Stimulated activated CD4-positive, alpha-beta T cell treated with anti-CD3 and anti-CD28 coated beads, TNF-alpha, amount 100 ng/mL, for 48 hours (primary cell): ENCODE results near the gene MUC12.
A peak's percentile ranks its signal among the peaks of the same experiment; 100 is the strongest.
"Not testable (repeated sequence)": the region's sequence is repeated elsewhere in the genome, so short reads cannot be mapped to it uniquely, and the experiment has no call there.

Source experiments
- DNase-seq, 3 donors: peaks; one replicate each; pipeline ENCODE4 v3.0.0-alpha.2; 2020; ENCODE audit warnings: low read depth in 3 of 3

Gene MUC12

GRCh38 chr7:100985033-100985797 is 15.8 kb downstream of the MUC12 start:
- not testable (repeated sequence) for DNase-seq

DNA sequence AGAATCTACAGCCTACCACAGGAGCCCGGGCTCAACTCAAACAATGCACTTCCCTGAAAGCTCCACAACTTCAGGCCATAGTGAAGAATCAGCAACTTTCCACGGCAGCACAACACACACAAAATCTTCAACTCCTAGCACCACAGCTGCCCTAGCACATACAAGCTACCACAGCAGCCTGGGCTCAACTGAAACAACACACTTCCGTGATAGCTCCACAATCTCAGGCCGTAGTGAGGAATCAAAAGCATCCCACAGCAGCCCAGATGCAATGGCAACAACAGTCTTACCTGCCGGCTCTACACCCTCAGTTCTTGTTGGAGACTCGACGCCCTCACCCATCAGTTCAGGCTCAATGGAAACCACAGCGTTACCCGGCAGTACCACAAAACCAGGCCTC is 22.3 kb downstream of the MUC12 start:
- DNase-seq, result no peak

- DNase-seq, result not testable (repeated sequence)
These were observed 22.9 kb downstream of the MUC12 start for GRCh38 chr7:100992280-100992679.

DNA sequence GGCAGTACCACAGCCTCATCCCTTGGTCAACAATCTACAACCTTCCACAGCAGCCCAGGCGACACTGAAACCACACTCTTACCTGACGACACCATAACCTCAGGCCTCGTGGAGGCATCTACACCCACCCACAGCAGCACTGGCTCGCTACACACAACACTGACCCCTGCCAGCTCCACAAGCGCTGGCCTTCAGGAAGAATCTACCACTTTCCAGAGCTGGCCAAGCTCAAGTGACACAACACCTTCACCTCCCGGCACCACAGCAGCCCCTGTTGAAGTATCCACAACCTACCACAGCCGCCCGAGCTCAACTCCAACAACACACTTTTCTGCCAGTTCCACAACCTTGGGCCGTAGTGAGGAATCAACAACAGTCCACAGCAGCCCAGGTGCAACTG is 25.3 kb downstream of the MUC12 start:
- not testable (repeated sequence) for DNase-seq

GRCh38 chr7:100998530-100998929 is 29.2 kb downstream of the MUC12 start:
- not testable (repeated sequence) for DNase-seq

GRCh38 chr7:100999334-100999733 is 30.0 kb downstream of the MUC12 start:
- DNase-seq, result not testable (repeated sequence)

- not testable (repeated sequence) for DNase-seq
These were observed 30.7 kb downstream of the MUC12 start for GRCh38 chr7:101000025-101000424.

GRCh38 chr7:101002333-101002732 is 33.0 kb downstream of the MUC12 start:
- DNase-seq, result not testable (repeated sequence)

DNA sequence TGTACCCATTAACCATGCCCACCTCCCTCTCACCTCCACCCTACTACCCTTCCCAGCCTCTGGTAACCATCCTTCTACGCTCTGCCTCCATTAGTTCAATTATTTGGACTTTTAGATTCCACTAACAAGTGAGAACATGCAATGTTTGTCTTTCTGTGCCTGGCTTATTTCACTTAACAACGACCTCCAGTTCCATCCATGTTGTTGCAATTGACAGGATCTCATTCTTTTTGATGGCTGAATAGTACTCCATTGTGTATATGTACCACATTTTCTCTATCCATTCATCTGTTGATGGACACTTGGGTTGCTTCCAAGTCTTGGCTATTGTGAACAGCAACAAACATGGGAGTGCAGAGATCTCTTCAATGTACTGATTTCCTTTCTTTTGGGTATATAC is 38.0 kb downstream of the MUC12 start:
- DNase-seq, result not testable (repeated sequence)

GRCh38 chr7:101009629-101010028 is 40.3 kb downstream of the MUC12 start:
- DNase-seq, result no peak

DNA sequence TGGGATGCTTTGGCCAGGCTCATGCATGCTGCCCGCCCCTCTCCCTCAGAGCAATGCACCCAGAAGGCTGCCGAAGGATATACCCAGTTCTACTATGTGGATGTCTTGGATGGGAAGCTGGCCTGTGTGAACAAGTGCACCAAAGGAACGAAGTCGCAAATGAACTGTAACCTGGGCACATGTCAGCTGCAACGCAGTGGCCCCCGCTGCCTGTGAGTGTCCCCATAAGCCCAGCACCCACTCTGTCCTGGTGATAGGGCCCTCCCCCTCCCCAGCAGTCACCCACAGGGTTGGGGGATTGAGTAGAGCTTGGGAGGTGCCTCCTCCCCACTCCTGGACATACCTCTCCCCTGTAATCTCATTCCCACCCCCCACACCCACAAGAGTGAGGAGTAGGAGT is 43.6 kb downstream of the MUC12 start:
- no peak for DNase-seq

GRCh38 chr7:101015626-101016025 is 46.3 kb downstream of the MUC12 start:
- no peak for DNase-seq

GRCh38 chr7:101017064-101017777 is 47.9 kb downstream of the MUC12 start:
- peak; percentile 37 to 57 (median 53) for DNase-seq

DNA sequence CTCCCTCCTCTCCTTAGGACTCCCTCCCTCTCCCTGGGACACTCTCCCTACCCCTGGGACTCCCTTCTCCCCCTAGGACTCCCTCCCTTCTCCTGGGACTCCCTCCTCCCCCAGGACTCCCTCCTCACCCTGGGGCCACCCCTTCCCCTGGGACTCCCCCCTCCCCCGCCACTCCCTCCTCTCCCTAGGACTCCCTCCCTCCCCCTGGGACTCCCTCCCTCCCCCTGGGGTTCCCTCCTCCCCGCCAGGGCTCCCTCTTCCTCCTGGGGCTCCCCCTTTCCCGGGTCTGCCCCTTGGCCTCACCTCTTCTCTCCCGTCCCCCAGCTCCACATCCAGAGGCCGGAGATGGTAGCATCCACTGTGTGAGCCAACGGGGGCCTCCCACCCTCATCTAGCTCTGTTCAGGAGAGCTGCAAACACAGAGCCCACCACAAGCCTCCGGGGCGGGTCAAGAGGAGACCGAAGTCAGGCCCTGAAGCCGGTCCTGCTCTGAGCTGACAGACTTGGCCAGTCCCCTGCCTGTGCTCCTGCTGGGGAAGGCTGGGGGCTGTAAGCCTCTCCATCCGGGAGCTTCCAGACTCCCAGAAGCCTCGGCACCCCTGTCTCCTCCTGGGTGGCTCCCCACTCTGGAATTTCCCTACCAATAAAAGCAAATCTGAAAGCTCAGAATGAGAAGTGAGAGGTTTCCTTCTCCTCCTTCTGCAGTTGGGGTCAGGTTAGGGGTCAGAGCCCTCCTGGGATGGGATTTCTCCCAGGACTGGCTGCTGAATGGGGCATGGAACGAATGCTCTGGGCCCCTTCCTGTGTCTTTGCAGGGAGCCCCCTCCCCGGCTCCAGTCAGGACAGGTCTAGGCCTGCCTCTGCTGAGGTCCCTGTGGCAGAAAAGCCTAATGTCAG is 49.2 kb downstream of the MUC12 start:
- DNase-seq, result no peak

DNA sequence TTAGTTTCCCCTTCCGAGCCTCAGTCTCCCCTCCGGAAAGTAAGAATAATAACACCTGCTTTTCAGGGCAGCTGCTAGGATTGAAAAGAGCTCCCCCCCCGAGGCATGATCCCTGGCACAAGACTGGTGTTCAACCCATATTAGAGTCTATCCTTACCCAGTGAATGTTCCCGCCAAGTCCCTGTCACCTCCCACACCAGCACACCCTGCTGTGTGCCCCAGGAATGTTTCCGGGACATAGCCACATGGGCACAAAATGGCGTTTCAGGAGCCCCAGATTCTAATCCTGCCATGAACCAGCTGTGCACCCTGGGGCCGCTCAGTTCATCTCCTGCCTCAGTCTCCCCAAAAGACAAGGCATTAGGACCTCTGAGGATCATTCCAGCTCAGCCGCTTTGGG is 51.1 kb downstream of the MUC12 start:
- no peak for DNase-seq

DNA sequence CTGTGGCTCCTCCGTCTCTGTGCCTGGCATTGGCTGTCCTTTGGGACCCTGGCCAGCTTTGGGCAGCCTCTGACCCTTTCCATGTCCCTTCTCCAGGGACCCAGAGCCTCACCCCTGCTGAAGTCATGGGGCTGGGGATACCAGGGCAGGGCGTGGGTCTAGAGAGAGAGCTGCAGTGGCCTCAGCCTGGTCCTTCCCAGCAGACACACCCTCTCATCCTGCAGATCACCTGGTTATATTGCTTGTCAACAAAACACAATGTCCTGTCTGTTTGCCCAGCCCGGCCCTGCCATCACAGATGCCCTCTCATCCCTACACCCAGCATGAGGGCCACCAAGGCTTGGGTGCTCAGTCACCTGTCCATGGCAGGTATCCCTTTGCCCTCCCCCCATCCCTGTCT is 52.3 kb downstream of the MUC12 start:
- DNase-seq, result no peak

- DNase-seq, result no peak
These were observed 54.5 kb downstream of the MUC12 start for GRCh38 chr7:101023839-101024238.

DNA sequence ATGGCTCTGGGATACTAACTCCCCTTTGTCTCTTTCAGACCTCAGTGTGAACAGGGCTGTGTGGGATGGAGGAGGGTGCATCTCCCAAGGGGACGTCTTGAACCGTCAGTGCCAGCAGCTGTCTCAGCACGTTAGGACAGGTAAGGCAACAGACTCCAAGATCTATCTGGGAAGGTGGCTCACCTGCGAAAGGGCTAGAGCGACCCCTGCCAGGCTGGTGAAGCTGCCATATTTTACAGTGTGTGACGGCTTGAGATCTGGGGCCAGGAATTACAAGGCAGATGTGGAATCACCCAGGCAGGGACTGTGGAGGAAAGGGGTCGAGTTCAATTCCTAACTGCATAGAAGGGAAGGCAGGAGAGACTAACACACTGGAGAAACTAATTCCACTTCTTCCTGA is 61.7 kb downstream of the MUC12 start:
- DNase-seq, result no peak

- DNase-seq, result no peak
These were observed 66.6 kb downstream of the MUC12 start for GRCh38 chr7:101035941-101036340.

DNA sequence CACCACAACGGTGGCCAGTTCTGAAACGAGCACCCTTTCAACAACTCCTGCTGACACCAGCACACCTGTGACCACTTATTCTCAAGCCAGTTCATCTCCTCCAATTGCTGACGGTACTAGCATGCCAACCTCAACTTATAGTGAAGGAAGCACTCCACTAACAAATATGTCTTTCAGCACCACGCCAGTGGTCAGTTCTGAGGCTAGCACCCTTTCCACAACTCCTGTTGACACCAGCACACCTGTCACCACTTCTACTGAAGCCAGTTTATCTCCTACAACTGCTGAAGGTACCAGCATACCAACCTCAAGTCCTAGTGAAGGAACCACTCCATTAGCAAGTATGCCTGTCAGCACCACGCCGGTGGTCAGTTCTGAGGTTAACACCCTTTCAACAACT is 71.9 kb downstream of the MUC12 start:
- DNase-seq, result not testable (repeated sequence)

DNA sequence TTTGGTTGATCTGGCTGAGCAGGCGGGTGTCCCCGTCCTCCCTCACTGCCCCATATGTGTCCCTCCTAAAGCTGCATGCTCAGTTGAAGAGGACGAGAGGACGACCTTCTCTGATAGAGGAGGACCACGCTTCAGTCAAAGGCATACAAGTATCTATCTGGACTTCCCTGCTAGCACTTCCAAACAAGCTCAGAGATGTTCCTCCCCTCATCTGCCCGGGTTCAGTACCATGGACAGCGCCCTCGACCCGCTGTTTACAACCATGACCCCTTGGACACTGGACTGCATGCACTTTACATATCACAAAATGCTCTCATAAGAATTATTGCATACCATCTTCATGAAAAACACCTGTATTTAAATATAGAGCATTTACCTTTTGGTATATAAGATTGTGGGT is 89.0 kb downstream of the MUC12 start:
- peak in 2 of 3 donors; percentile 33 to 36 for DNase-seq

DNA sequence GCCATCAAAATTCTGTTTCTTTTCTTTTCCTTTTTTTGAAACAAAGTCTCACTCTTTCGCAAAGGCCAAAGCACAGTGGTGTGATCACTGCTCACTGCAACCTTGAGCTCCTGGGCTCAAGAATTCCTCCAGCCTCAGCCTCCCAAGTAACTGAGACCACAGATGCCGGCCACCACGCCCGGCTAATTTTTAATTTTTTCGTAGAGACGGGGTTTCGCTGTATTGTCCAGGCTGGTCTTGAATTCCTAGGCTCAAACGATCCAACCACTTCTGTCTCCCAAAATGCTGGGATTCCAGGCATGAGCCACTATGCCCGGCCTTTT is 90.2 kb downstream of the MUC12 start:
- no peak for DNase-seq
